Liver (tissue), 9 donors: Measurements from ENCODE around the gene NTM. TPM values are rescaled to one million over a fixed set of nuclear protein-coding genes. Genes with fewer than 3 reads are reported as not detected.

Source experiments
- DNase-seq: peaks from one replicate; pipeline ENCODE4 v3.0.0-alpha.2; 2017; ENCODE audit warnings: low spot score
- H3K27ac ChIP-seq, 2 donors: one replicate each; pipeline ENCODE4 v1.7.0; 2013; ENCODE audit warnings: inconsistent platforms in 2 of 2, low read length in 2 of 2, control low read depth in 1 of 2, low read depth in 1 of 2, mild to moderate bottlenecking in 1 of 2
- H3K27me3 ChIP-seq, 4 donors: one replicate each; pipeline versions ENCODE4 v1.6.1 to v1.7.0; 2013; ENCODE audit warnings: low read length in 3 of 4, inconsistent platforms in 1 of 4, mild to moderate bottlenecking in 1 of 4, moderate library complexity in 1 of 4; ENCODE audit not compliant: control insufficient read depth in 4 of 4, insufficient read depth in 4 of 4
- H3K36me3 ChIP-seq, 4 donors: one replicate each; pipeline versions ENCODE4 v1.6.1 to v1.7.0; 2013; ENCODE audit warnings: low read length in 3 of 4, mild to moderate bottlenecking in 3 of 4, low read depth in 1 of 4, moderate library complexity in 1 of 4; ENCODE audit not compliant: control insufficient read depth in 4 of 4, insufficient read depth in 3 of 4
- H3K4me1 ChIP-seq, 4 donors: one replicate each; pipeline versions ENCODE4 v1.6.1 to v1.7.0; 2013; ENCODE audit warnings: low read length in 3 of 4, mild to moderate bottlenecking in 3 of 4, moderate library complexity in 1 of 4; ENCODE audit not compliant: control insufficient read depth in 4 of 4, insufficient read depth in 4 of 4
- H3K4me3 ChIP-seq, 3 donors: one replicate each; pipeline versions ENCODE4 v1.6.1 to v1.7.0; 2013; ENCODE audit warnings: low read length in 3 of 3, control low read depth in 1 of 3, low read depth in 1 of 3, mild to moderate bottlenecking in 1 of 3
- H3K9ac ChIP-seq, 2 donors: one replicate each; pipeline ENCODE4 v1.7.0; 2013; ENCODE audit warnings: low read length in 2 of 2, mild to moderate bottlenecking in 2 of 2, moderate library complexity in 2 of 2, control low read depth in 1 of 2, low read depth in 1 of 2
- H3K9me3 ChIP-seq, 4 donors: one replicate each; pipeline versions ENCODE4 v1.6.1 to v1.7.0; 2013; ENCODE audit warnings: low read length in 3 of 4; ENCODE audit not compliant: control insufficient read depth in 4 of 4
- ATF3 ChIP-seq: IDR thresholded peaks from 2 replicates; pipeline ENCODE4 v1.6.1; 2016; ENCODE audit warnings: antibody characterized with exemption
- FOXA2 ChIP-seq: IDR thresholded peaks from 2 replicates; pipeline ENCODE4 v1.6.1; 2016; ENCODE audit warnings: antibody characterized with exemption
- GABPA ChIP-seq, 2 donors: IDR thresholded peaks in 1 of 2; conservative IDR thresholded peaks in 1 of 2; 2 replicates each; pipeline ENCODE4 v1.6.1; 2016; ENCODE audit warnings: antibody characterized with exemption in 2 of 2, mild to moderate bottlenecking in 1 of 2, moderate library complexity in 1 of 2
- HNF4G ChIP-seq: IDR thresholded peaks from 2 replicates; pipeline ENCODE4 v1.6.1; 2016; ENCODE audit warnings: antibody characterized with exemption
- JUND ChIP-seq, 2 donors: IDR thresholded peaks; 2 replicates each; pipeline ENCODE4 v1.6.1; 2016; ENCODE audit warnings: antibody characterized with exemption in 2 of 2
- NR2F2 ChIP-seq: IDR thresholded peaks from 2 replicates; pipeline ENCODE4 v1.6.1; 2016; ENCODE audit warnings: antibody characterized with exemption
- RAD21 ChIP-seq, 2 donors: IDR thresholded peaks; 2 replicates each; pipeline ENCODE4 v1.6.1; 2016; ENCODE audit warnings: antibody characterized with exemption in 2 of 2, mild to moderate bottlenecking in 2 of 2
- RXRA ChIP-seq, 2 donors: IDR thresholded peaks; 2 replicates each; pipeline ENCODE4 v1.6.1; 2017 to 2018; ENCODE audit warnings: antibody characterized with exemption in 2 of 2, mild to moderate bottlenecking in 1 of 2
- SP1 ChIP-seq: IDR thresholded peaks from 2 replicates; pipeline ENCODE4 v1.6.1; 2018; ENCODE audit warnings: antibody characterized with exemption, mild to moderate bottlenecking
- TAF1 ChIP-seq: conservative IDR thresholded peaks from 2 replicates; pipeline ENCODE4 v1.6.1; 2016; ENCODE audit warnings: antibody characterized with exemption, mild to moderate bottlenecking
- YY1 ChIP-seq: IDR thresholded peaks from 2 replicates; pipeline ENCODE4 v1.6.1; 2016; ENCODE audit warnings: antibody characterized with exemption, mild to moderate bottlenecking
- WGBS: extraction: QIAGEN DNeasy Blood & Tissue Kit; methylation state at CpG from one replicate; pipeline ENCODE4 v1.1.7; 2013; 5-methylcytosine and 5-hydroxymethylcytosine counted together
- polyA plus RNA-seq, 2 donors: library from polyadenylated mRNA; stranded (reverse) in 1 of 2; unstranded in 1 of 2; fragments of 200-250 nt in 1 of 2; fragments of >200 nt in 1 of 2; fragmentation: Nextera tagmentation in 1 of 2; extraction: Ambion mirVana in 1 of 2; gene quantifications; one replicate each; pipeline versions ENCODE4 v1.2.1 to v1.2.3, GENCODE V29; 2013 to 2015
- total RNA-seq, 2 donors: library from RNA; depleted of rRNA; stranded (reverse); fragments of >200 nt; gene quantifications; one replicate each; pipeline ENCODE4 v1.2.3, GENCODE V29; 2014
- TF ChIP-seq, protein P1 (sequence below): IDR thresholded peaks from 2 replicates; pipeline ENCODE4 v1.6.1; 2016; ENCODE audit warnings: antibody characterized with exemption
- TF ChIP-seq, protein P2 (sequence below): fragments of 150-350 bp; IDR thresholded peaks from 2 replicates; pipeline ENCODE4 v1.5.1; 2017; ENCODE audit warnings: improper control_type of control experiment, low read depth, low read length; ENCODE audit not compliant: missing input control
- donor health status: healthy.
- donor health status: healthy.
- donor health status: healthy.
- donor health status: healthy.
- donor health status: healthy.

NTM gene
- total and polyA plus RNA-seq, 4 donors, result 0.08 to 1.1 (median 0.08) TPM; not detected in 1

DNA sequence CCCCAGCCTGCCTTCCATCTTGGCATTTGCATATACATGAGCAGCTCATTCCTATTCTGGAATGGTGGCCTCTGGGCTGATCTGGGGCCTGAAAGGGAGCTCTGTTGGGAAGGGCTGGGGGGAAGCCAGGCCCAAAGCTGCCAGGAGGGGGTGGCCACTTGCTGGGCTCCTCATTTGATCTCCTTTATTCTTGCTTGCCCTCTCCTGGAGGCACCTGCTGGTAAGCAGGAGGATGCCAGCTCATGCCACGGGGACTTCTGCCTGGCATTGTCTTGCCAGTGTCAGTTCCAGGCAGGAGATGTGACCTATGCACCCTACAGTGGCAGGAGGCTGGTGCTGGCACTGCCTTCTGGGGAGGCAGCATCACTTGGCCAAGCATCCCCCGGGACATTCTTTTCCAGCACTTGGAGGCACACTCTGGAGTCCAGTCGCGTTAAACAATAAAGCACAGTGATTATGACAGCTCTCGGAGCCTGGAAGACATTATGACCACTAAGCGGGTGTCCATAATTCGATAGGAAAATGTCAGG lies 128.3 kb downstream of the NTM start:
- peaks cover 0 to 4% (median 0%) of the 10 kb centered on the region in 4 donors for H3K9me3 ChIP-seq
- H3K27ac ChIP-seq, result no peak overlapping the region
- TF ChIP-seq TAF1 (no peak), YY1 (no peak), RAD21 (IDR thresholded peaks at IDR 0.05) (no peak), RXRA (IDR thresholded peaks at IDR 0.05) (no peak), GABPA (IDR thresholded peaks at IDR 0.05 in 1 of 2, conservative IDR thresholded peaks at IDR 0.05 in 1 of 2) (no peak), NR2F2 (no peak), SP1 (no peak), ATF3 (no peak), FOXA2 (no peak)
- TF ChIP-seq, protein P1, sequence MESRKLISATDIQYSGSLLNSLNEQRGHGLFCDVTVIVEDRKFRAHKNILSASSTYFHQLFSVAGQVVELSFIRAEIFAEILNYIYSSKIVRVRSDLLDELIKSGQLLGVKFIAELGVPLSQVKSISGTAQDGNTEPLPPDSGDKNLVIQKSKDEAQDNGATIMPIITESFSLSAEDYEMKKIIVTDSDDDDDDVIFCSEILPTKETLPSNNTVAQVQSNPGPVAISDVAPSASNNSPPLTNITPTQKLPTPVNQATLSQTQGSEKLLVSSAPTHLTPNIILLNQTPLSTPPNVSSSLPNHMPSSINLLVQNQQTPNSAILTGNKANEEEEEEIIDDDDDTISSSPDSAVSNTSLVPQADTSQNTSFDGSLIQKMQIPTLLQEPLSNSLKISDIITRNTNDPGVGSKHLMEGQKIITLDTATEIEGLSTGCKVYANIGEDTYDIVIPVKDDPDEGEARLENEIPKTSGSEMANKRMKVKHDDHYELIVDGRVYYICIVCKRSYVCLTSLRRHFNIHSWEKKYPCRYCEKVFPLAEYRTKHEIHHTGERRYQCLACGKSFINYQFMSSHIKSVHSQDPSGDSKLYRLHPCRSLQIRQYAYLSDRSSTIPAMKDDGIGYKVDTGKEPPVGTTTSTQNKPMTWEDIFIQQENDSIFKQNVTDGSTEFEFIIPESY, result no peak
- H3K27me3 ChIP-seq, result peaks cover 0 to 4% (median 2%) of the 10 kb centered on the region in 4 donors
- no peak overlapping the region for H3K4me3 ChIP-seq
- H3K4me1 ChIP-seq, result no peaks in the 10 kb centered on the region
- DNase-seq, result no peak
- WGBS, result 75% methylated on average over 7 of the region's 7 CpGs
- H3K36me3 ChIP-seq, result no peaks in the 10 kb centered on the region
- H3K9ac ChIP-seq, result no peak overlapping the region

- H3K36me3 ChIP-seq, result no peaks in the 10 kb centered on the region
- H3K4me1 ChIP-seq, result no peaks in the 10 kb centered on the region
- DNase-seq, result no peak
- TF ChIP-seq HNF4G (no peak), JUND (IDR thresholded peaks at IDR 0.05) (no peak), RXRA (IDR thresholded peaks at IDR 0.05) (no peak), NR2F2 (no peak), TAF1 (no peak)
- TF ChIP-seq, protein P1, result no peak
- peaks cover 0 to 4% (median 0%) of the 10 kb centered on the region in 4 donors for H3K9me3 ChIP-seq
- no peak overlapping the region for H3K4me3 ChIP-seq
- 75% methylated on average over 8 of the region's 8 CpGs for WGBS
- H3K27me3 ChIP-seq, result peaks cover 0 to 4% (median 2%) of the 10 kb centered on the region in 4 donors
- H3K9ac ChIP-seq, result no peak overlapping the region
- no peak overlapping the region for H3K27ac ChIP-seq
Observed at GRCh38 chr11:131499199-131499598, 128.8 kb downstream of the NTM start.

- no peaks in the 10 kb centered on the region for H3K36me3 ChIP-seq
- H3K27me3 ChIP-seq, result peaks cover 0 to 6% (median 2%) of the 10 kb centered on the region in 4 donors
- H3K9me3 ChIP-seq, result peaks cover 0 to 4% (median 0%) of the 10 kb centered on the region in 4 donors
- H3K4me3 ChIP-seq, result no peak overlapping the region
- H3K4me1 ChIP-seq, result no peaks in the 10 kb centered on the region
- TF ChIP-seq, protein P2, sequence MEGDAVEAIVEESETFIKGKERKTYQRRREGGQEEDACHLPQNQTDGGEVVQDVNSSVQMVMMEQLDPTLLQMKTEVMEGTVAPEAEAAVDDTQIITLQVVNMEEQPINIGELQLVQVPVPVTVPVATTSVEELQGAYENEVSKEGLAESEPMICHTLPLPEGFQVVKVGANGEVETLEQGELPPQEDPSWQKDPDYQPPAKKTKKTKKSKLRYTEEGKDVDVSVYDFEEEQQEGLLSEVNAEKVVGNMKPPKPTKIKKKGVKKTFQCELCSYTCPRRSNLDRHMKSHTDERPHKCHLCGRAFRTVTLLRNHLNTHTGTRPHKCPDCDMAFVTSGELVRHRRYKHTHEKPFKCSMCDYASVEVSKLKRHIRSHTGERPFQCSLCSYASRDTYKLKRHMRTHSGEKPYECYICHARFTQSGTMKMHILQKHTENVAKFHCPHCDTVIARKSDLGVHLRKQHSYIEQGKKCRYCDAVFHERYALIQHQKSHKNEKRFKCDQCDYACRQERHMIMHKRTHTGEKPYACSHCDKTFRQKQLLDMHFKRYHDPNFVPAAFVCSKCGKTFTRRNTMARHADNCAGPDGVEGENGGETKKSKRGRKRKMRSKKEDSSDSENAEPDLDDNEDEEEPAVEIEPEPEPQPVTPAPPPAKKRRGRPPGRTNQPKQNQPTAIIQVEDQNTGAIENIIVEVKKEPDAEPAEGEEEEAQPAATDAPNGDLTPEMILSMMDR, result no peak
- no peak for TF ChIP-seq TAF1
- DNase-seq, result no peak
- H3K27ac ChIP-seq, result no peak overlapping the region
- H3K9ac ChIP-seq, result no peak overlapping the region
- WGBS, result 22% methylated on average over 1 of the region's 1 CpG
Observed at GRCh38 chr11:131503017-131503416, 132.6 kb downstream of the NTM start.
